ACC112 (cell line): Measurements from ENCODE around the gene LCN15.
"Not testable (repeated sequence)": the region's sequence is repeated elsewhere in the genome, so short reads cannot be mapped to it uniquely, and the experiment has no call there.

Source experiments
- H2AFZ ChIP-seq: fragments of 200-600 bp; sonication (generic); one replicate; pipeline ENCODE4 v1.6.0; 2017; ENCODE audit warnings: antibody characterized with exemption, low read length; ENCODE audit not compliant: unreplicated experiment
- H3K27ac ChIP-seq: fragments of 200-600 bp; sonication (generic); 2 replicates; pipeline ENCODE4 v1.5.1; 2014; ENCODE audit warnings: low read depth, mild to moderate bottlenecking, antibody characterized with exemption, low read length, moderate library complexity
- H3K27me3 ChIP-seq: fragments of 200-600 bp; sonication (generic); 2 replicates; pipeline ENCODE4 v1.6.1; 2014; ENCODE audit warnings: mild to moderate bottlenecking, antibody characterized with exemption, low read length, moderate library complexity, mixed read lengths; ENCODE audit not compliant: insufficient read depth
- H3K36me3 ChIP-seq: fragments of 200-600 bp; sonication (generic); 2 replicates; pipeline ENCODE4 v1.6.1; 2016; ENCODE audit warnings: mild to moderate bottlenecking, antibody characterized with exemption, low read length, moderate library complexity, mixed read lengths; ENCODE audit not compliant: insufficient read depth
- H3K4me1 ChIP-seq: fragments of 200-600 bp; sonication (generic); one replicate; pipeline ENCODE4 v1.6.1; 2016; ENCODE audit warnings: low read length, mixed read lengths; ENCODE audit not compliant: insufficient read depth, unreplicated experiment, control insufficient read depth
- H3K4me3 ChIP-seq: fragments of 200-600 bp; sonication (generic); 2 replicates; pipeline ENCODE4 v1.5.1; 2014; ENCODE audit warnings: mild to moderate bottlenecking, low read depth, low read length
- H3K79me2 ChIP-seq: fragments of 200-600 bp; sonication (generic); one replicate; pipeline ENCODE4 v1.6.0; 2016; ENCODE audit warnings: low read length; ENCODE audit not compliant: control insufficient read depth, unreplicated experiment, insufficient read depth

LCN15 gene

GRCh38 chr9:136771907-136772415, 7.6 kb upstream of the LCN15 start:
- Histone ChIP-seq H3K4me1 (no peaks in the 10 kb centered on the region), H3K79me2 (no peaks in the 10 kb centered on the region), H3K27me3 (peaks cover 11% of the 10 kb centered on the region), H3K36me3 (no peaks in the 10 kb centered on the region), H3K4me3 (no peak overlapping the region), H2AFZ (no peak overlapping the region), H3K27ac (no peak overlapping the region)

- Histone ChIP-seq H3K4me3 (no peak overlapping the region), H3K4me1 (no peaks in the 10 kb centered on the region), H3K27me3 (peaks cover 7% of the 10 kb centered on the region)
Measured at GRCh38 chr9:136769710-136770191, 5.4 kb upstream of the LCN15 start.

GRCh38 chr9:136766410-136767120, 2.2 kb upstream of the LCN15 start:
- H3K27me3 ChIP-seq, H3K4me3 ChIP-seq, H3K4me1 ChIP-seq, H3K36me3 ChIP-seq, H2AFZ ChIP-seq, H3K79me2 ChIP-seq, H3K27ac ChIP-seq: not testable (repeated sequence)

More at GRCh38 chr9:136769710-136770191, 5.4 kb upstream of the LCN15 start:
- H3K27ac ChIP-seq, result no peak overlapping the region
- no peak overlapping the region for H2AFZ ChIP-seq
- H3K79me2 ChIP-seq, result no peaks in the 10 kb centered on the region
- H3K36me3 ChIP-seq, result no peaks in the 10 kb centered on the region

- not testable (repeated sequence) for H3K79me2 ChIP-seq, H3K4me1 ChIP-seq, H3K4me3 ChIP-seq, H3K27ac ChIP-seq, H3K27me3 ChIP-seq, H3K36me3 ChIP-seq, H2AFZ ChIP-seq
Measured at GRCh38 chr9:136765745-136766409, 1.6 kb upstream of the LCN15 start.

GRCh38 chr9:136765041-136765440, 723 bp upstream of the LCN15 start:
- no peak overlapping the region for H3K27ac ChIP-seq
- no peaks in the 10 kb centered on the region for H3K36me3 ChIP-seq
- H3K27me3 ChIP-seq, result peaks cover 7% of the 10 kb centered on the region
- H3K4me3 ChIP-seq, result no peak overlapping the region
- H3K79me2 ChIP-seq, result no peaks in the 10 kb centered on the region
- H3K4me1 ChIP-seq, result no peaks in the 10 kb centered on the region
- no peak overlapping the region for H2AFZ ChIP-seq

DNA sequence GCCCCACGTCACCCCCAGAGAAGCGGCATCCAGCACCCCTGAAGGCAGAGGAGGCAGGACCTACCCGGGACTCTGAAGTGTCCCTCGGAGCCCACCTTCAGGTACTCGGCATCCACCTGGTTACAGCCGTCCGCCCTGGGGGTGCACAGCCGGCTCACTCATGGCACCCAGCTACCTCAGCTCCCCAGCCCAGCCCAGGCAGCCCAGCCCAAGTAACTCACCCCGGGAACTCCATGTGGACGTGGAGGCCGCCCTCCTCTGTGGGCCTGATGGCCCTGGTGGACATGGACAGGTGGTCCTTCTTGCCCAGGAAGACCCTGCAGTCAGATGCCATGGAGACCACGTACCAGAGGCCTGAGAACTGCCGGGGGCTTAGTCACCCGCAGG, 676 bp downstream of the LCN15 start:
- H3K36me3 ChIP-seq, result no peaks in the 10 kb centered on the region
- H3K79me2 ChIP-seq, result no peaks in the 10 kb centered on the region
- no peaks in the 10 kb centered on the region for H3K4me1 ChIP-seq
- no peak overlapping the region for H3K27ac ChIP-seq
- no peak overlapping the region for H2AFZ ChIP-seq
- peaks cover 7% of the 10 kb centered on the region for H3K27me3 ChIP-seq
- H3K4me3 ChIP-seq, result no peak overlapping the region

- Histone ChIP-seq H3K27ac (no peak overlapping the region), H3K36me3 (no peaks in the 10 kb centered on the region), H3K4me3 (no peak overlapping the region), H3K79me2 (no peaks in the 10 kb centered on the region), H3K27me3 (peaks cover 5% of the 10 kb centered on the region), H3K4me1 (no peaks in the 10 kb centered on the region), H2AFZ (no peak overlapping the region)
Measured at GRCh38 chr9:136762915-136763648, 1.2 kb downstream of the LCN15 start.

DNA sequence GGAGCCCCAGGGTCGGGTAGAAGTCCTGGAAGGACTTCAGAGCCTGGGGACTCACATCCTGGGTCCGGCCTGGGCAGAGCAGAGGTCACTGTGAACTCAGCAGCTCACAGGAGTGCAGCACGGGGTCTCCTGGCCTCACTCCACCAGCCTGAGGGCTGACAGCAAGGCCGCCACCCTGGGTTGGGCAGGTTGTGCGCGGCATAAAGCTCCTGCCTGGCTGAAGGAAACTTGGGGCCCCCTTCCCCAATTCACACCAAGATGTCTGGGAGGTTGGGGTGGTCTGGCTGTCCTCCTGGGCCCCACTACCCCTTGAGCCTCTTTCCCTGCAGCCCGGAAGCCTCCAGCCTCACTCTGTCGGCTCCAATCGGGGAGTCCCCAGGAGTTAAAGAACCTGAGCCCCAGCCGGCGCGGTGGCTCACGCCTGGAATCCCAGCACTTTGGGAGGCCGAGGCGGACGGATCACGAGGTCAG, 2.1 kb downstream of the LCN15 start:
- no peaks in the 10 kb centered on the region for H3K4me1 ChIP-seq

GRCh38 chr9:136761545-136761981, 2.8 kb downstream of the LCN15 start:
- Histone ChIP-seq H3K27me3 (no peaks in the 10 kb centered on the region), H2AFZ (no peak overlapping the region), H3K4me3 (no peak overlapping the region), H3K27ac (no peak overlapping the region), H3K36me3 (no peaks in the 10 kb centered on the region), H3K4me1 (no peaks in the 10 kb centered on the region), H3K79me2 (no peaks in the 10 kb centered on the region)

More for the DNA sequence above, 2.1 kb downstream of the LCN15 start:
- Histone ChIP-seq H2AFZ (no peak overlapping the region), H3K36me3 (no peaks in the 10 kb centered on the region), H3K79me2 (no peaks in the 10 kb centered on the region), H3K4me3 (no peak overlapping the region), H3K27me3 (no peaks in the 10 kb centered on the region), H3K27ac (no peak overlapping the region)

DNA sequence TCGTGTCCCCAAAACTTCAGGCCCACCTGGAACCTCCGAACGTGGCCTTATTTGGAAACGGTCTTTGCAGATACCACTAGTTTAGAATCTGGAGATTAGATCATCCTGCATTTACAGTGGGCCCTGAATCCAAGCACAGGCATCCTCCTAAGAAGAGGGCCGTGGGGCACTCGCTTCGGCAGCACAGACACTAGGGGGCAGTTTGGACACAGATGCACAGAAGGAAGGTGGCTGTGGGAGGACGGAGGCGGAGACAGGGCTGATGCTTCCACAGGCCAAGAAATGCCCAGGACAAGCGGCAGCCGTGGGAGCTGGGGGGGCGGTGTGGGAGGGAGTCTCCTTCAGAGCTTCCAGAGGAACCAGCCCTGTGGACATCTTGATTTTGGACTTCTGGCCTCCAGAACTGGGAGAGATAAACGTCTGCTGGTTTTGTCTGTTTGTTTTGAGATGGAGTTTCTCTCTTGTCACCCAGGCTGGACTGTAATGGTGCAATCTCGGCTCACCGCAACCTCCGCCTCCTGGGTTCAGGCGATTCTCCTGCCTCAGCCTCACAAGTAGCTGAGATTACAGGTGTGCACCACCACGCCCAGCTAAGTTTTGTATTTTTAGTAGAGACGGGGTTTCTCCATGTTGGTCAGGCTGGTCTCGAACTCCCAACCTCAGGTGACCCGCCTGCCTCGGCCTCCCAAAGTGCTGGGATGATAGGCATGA, 3.3 kb downstream of the LCN15 start:
- not testable (repeated sequence) for H3K4me1 ChIP-seq

More for the DNA sequence above, 3.3 kb downstream of the LCN15 start:
- H3K36me3 ChIP-seq, H3K4me3 ChIP-seq, H3K27ac ChIP-seq, H3K27me3 ChIP-seq, H2AFZ ChIP-seq, H3K79me2 ChIP-seq: not testable (repeated sequence)
